HepG2 (cell line): ENCODE data around the gene STXBP4. TPM values are rescaled to one million over a fixed set of nuclear protein-coding genes. Genes with fewer than 3 reads are reported as not detected.

Experiments
- ATAC-seq: fragments of 200-7000 bp; cut with Tn5 transposase; 3 replicates; pipeline ENCODE4 v1.9.1; 2020; ENCODE audit warnings: mild to moderate bottlenecking, moderate library complexity
- BruUV-seq: library from RNA; stranded (reverse); fragments of 400-500 nt; replicated peaks from 2 replicates; lab custom pipeline; 2021; lab: Mats Ljungman, UMichigan
- CTCF ChIA-PET: fragments of 300-600 bp; formaldehyde crosslinking; extraction: SDS; loops from one replicate; lab custom pipeline; 2021; ENCODE audit warnings: low total read pairs, inconsistent platforms, low intra/inter-chr PET ratio; lab: Yijun Ruan, JAX
- POLR2A ChIA-PET: fragments of 350-600 bp; sonication (Branson Sonifier 250); formaldehyde crosslinking; loops from one replicate; lab custom pipeline; 2020; ENCODE audit warnings: antibody characterized with exemption, inconsistent platforms; lab: Yijun Ruan, JAX
- DNase-seq: peaks from one replicate; pipeline ENCODE4 v3.0.0-alpha.2; 2015; ENCODE audit warnings: low spot score
- FAIRE-seq: peaks from 3 replicates; lab custom pipeline; 2011; peaks lifted over from hg19 to GRCh38; lab: Jason Lieb, UNC
- H2AFZ ChIP-seq: one replicate; pipeline ENCODE4 v1.6.1; 2011; ENCODE audit warnings: low read length, inconsistent platforms
- H3K27ac ChIP-seq: fragments of 300-600 bp; 3 replicates; pipeline ENCODE4 v1.8.0; 2011; ENCODE audit warnings: mixed run types, mild to moderate bottlenecking, mixed read lengths, low read length, inconsistent platforms; ENCODE audit not compliant: insufficient read depth; ENCODE audit errors: extremely low read length
- H3K27me3 ChIP-seq, 2 experiments: fragments of 200-600 bp in 1 of 2; 2 replicates in 1 of 2; 3 replicates in 1 of 2; pipeline versions ENCODE4 v1.6.0 to v1.8.0; 2011; ENCODE audit warnings: low read length in 2 of 2, mild to moderate bottlenecking in 2 of 2, moderate library complexity in 2 of 2, inconsistent platforms in 1 of 2; ENCODE audit not compliant: insufficient read depth in 2 of 2, control insufficient read depth in 1 of 2
- H3K36me3 ChIP-seq, 2 experiments: fragments of 200-600 bp in 1 of 2; replicated peaks in 1 of 2; 2 replicates in 1 of 2; 3 replicates in 1 of 2; pipeline versions ENCODE4 v1.5.1 to v1.8.0; 2011; ENCODE audit warnings: low read length in 2 of 2, inconsistent platforms in 1 of 2; ENCODE audit not compliant: insufficient read depth in 2 of 2, control insufficient read depth in 1 of 2
- H3K4me1 ChIP-seq: 2 replicates; pipeline ENCODE4 v1.5.1; 2012; ENCODE audit warnings: low read length, inconsistent platforms; ENCODE audit not compliant: insufficient read depth
- H3K4me2 ChIP-seq: 2 replicates; pipeline ENCODE4 v1.6.0; 2011; ENCODE audit warnings: low read depth, low read length, inconsistent platforms
- H3K4me3 ChIP-seq, 3 experiments: fragments of 200-600 bp in 1 of 3; sonication (generic), shearing (Covaris generic) in 1 of 3; replicated peaks in 1 of 3; 2 replicates each; pipeline ENCODE4 v1.5.1; 2011 to 2016; ENCODE audit warnings: low read length in 3 of 3, inconsistent platforms in 2 of 3, low read depth in 2 of 3, mild to moderate bottlenecking in 2 of 3, control low read depth in 1 of 3, mixed read lengths in 1 of 3; ENCODE audit not compliant: insufficient read depth in 1 of 3
- H3K79me2 ChIP-seq: one replicate; pipeline ENCODE4 v1.6.1; 2011; ENCODE audit warnings: low read length, inconsistent platforms; ENCODE audit not compliant: insufficient read depth
- H3K9ac ChIP-seq: 2 replicates; pipeline ENCODE4 v1.6.0; 2011; ENCODE audit warnings: mild to moderate bottlenecking, low read depth, low read length, inconsistent platforms; ENCODE audit not compliant: insufficient read depth
- H3K9me3 ChIP-seq: 2 replicates; pipeline ENCODE4 v1.5.1; 2012; ENCODE audit warnings: mild to moderate bottlenecking, low read length
- H4K20me1 ChIP-seq: 2 replicates; pipeline ENCODE4 v1.6.0; 2011; ENCODE audit warnings: inconsistent platforms, mild to moderate bottlenecking, low read length, moderate library complexity; ENCODE audit not compliant: insufficient read depth
- CREM ChIP-seq, 2 experiments: sonication (generic) in 1 of 2; formaldehyde crosslinking in 1 of 2; IDR thresholded peaks; 2 replicates each; pipeline versions ENCODE4 v1.4.0 to v1.6.1; 2016 to 2020; ENCODE audit warnings: antibody characterized with exemption in 1 of 2, mild to moderate bottlenecking in 1 of 2, missing genetic modification reagents in 1 of 2
- HNF4G ChIP-seq, 2 experiments: sonication (generic) in 1 of 2; formaldehyde crosslinking in 1 of 2; IDR thresholded peaks; 2 replicates each; pipeline versions ENCODE4 v1.4.0 to v1.6.1; 2011 to 2020; ENCODE audit warnings: borderline replicate concordance in 2 of 2, low read depth in 2 of 2, mild to moderate bottlenecking in 2 of 2, low read length in 1 of 2, missing genetic modification reagents in 1 of 2, moderate library complexity in 1 of 2
- MATR3 ChIP-seq: sonication (generic); formaldehyde crosslinking; IDR thresholded peaks from 2 replicates; pipeline ENCODE4 v1.4.0; 2020; ENCODE audit warnings: missing genetic modification reagents
- SRSF1 ChIP-seq: fragments of 200-400 bp; formaldehyde crosslinking; optimal IDR thresholded peaks from 2 replicates; pipeline ENCODE3; 2017; ENCODE audit warnings: mild to moderate bottlenecking, low read depth, low read length, moderate library complexity
- ZFP36L1 ChIP-seq: sonication (generic); formaldehyde crosslinking; IDR thresholded peaks from 2 replicates; pipeline ENCODE4 v1.8.0; 2022; ENCODE audit warnings: mild to moderate bottlenecking, missing genetic modification reagents, moderate library complexity
- ZNF225 ChIP-seq: sonication (generic); formaldehyde crosslinking; IDR thresholded peaks from 2 replicates; pipeline ENCODE4 v1.4.0; 2020; ENCODE audit warnings: mild to moderate bottlenecking, missing genetic modification reagents
- WGBS: methylation state at CpG from one replicate; pipeline ENCODE4 v1.1.6; 2017; ENCODE audit warnings: low lambda C conversion rate; 5-methylcytosine and 5-hydroxymethylcytosine counted together
- in situ Hi-C: cut with HindIII; loops from 2 replicates; pipeline ENCODE4 v1.10.0; 2017; ENCODE audit warnings: low pct_unique_long_range_greater_than_20kb; ENCODE audit not compliant: extremely low pct_ligation_motif_present
- intact Hi-C: fragments of 100-400 bp; cut with micrococcal nuclease; formaldehyde crosslinking; loops from one replicate; pipeline ENCODE4 v1.10.0; 2022; ENCODE audit not compliant: unreplicated experiment
- polyA plus RNA-seq, 8 experiments: library from polyadenylated mRNA; depleted of rRNA in 3 of 8; stranded (reverse) in 7 of 8; unstranded in 1 of 8; fragments of >200 nt; fragmentation: Illumina TruSeq in 4 of 8; extraction: Trizol in 4 of 8; gene quantifications; 2 replicates each; pipeline versions ENCODE4 v1.2.1 to v1.2.3, GENCODE V29; 2011 to 2016; ENCODE audit warnings: low read depth in 4 of 8, missing spikeins in 1 of 8, mixed read lengths in 1 of 8; ENCODE audit not compliant: insufficient read depth in 1 of 8
- total RNA-seq, 5 experiments: library from RNA; depleted of rRNA; stranded (reverse); fragments of >200 nt; fragmentation: Illumina TruSeq; extraction: Trizol; gene quantifications; 2 replicates each; pipeline ENCODE4 v1.2.3, GENCODE V29; 2016; ENCODE audit warnings: low read depth in 1 of 5
- TF ChIP-seq, protein P1 (sequence below): sonication (generic); formaldehyde crosslinking; IDR thresholded peaks from 2 replicates; pipeline ENCODE4 v1.8.0; 2022; ENCODE audit warnings: mild to moderate bottlenecking, missing genetic modification reagents

Gene STXBP4
- total and polyA plus RNA-seq, 2 of the 13 experiments (the other 11 are each of a cell fraction or from before 2014, with no cell fraction given) = 8.5 to 36.1 TPM

- H3K27me3 ChIP-seq = no peaks in the 10 kb centered on the region
- CTCF ChIA-PET = no interaction called here
- DNase-seq = no peak
- peaks cover 14% of the 10 kb centered on the region for H3K4me1 ChIP-seq
- H2AFZ ChIP-seq = no peak overlapping the region
- H3K36me3 ChIP-seq = peaks cover 5 to 15% of the 10 kb centered on the region in 2 experiments; a peak in 4 of 5 replicates
- no peak overlapping the region for H3K27ac ChIP-seq
- WGBS = 94% methylated on average over 2 of the region's 2 CpGs
- in situ Hi-C loops = no loop called here
- TF ChIP-seq ZFP36L1 (CRISPR knock-in tag) = no peak
- TF ChIP-seq, all 625 proteins: peak for 0
- H3K9me3 ChIP-seq = no peaks in the 10 kb centered on the region
- BruUV-seq = no TSS peak
- intact Hi-C loops = loop anchor here (5.0 kb wide), 1 partner anchor 198 kb away; no protein-coding TSS in a partner anchor
- FAIRE-seq = no peak
- no peaks in the 10 kb centered on the region for H3K79me2 ChIP-seq
- POLR2A ChIA-PET = no interaction called here
- H3K4me3 ChIP-seq = no peak overlapping the region
- no peaks in the 10 kb centered on the region for H4K20me1 ChIP-seq
- no peak for ATAC-seq
- H3K4me2 ChIP-seq = no peak overlapping the region
- H3K9ac ChIP-seq = no peak overlapping the region
Measured at GRCh38 chr17:55159251-55159650, 190.7 kb downstream of the STXBP4 start.

- no peak overlapping the region for H3K27ac ChIP-seq
- peaks cover 14% of the 10 kb centered on the region for H3K4me1 ChIP-seq
- DNase-seq = no peak
- BruUV-seq = no TSS peak
- H4K20me1 ChIP-seq = no peaks in the 10 kb centered on the region
- no peak for ATAC-seq
- no peak overlapping the region for H3K4me2 ChIP-seq
- H3K9ac ChIP-seq = no peak overlapping the region
- no peaks in the 10 kb centered on the region for H3K9me3 ChIP-seq
- CTCF ChIA-PET = no interaction called here
- H3K27me3 ChIP-seq = no peaks in the 10 kb centered on the region
- no peak overlapping the region for H2AFZ ChIP-seq
- WGBS = 98% methylated on average over 7 of the region's 7 CpGs
- POLR2A ChIA-PET = no interaction called here
- no peak for FAIRE-seq
- in situ Hi-C loops = no loop called here
- peaks cover 5 to 15% of the 10 kb centered on the region in 2 experiments; a peak in 4 of 5 replicates for H3K36me3 ChIP-seq
- H3K4me3 ChIP-seq = no peak overlapping the region
- intact Hi-C loops = no loop called here
- no peaks in the 10 kb centered on the region for H3K79me2 ChIP-seq
- TF ChIP-seq, protein P1, sequence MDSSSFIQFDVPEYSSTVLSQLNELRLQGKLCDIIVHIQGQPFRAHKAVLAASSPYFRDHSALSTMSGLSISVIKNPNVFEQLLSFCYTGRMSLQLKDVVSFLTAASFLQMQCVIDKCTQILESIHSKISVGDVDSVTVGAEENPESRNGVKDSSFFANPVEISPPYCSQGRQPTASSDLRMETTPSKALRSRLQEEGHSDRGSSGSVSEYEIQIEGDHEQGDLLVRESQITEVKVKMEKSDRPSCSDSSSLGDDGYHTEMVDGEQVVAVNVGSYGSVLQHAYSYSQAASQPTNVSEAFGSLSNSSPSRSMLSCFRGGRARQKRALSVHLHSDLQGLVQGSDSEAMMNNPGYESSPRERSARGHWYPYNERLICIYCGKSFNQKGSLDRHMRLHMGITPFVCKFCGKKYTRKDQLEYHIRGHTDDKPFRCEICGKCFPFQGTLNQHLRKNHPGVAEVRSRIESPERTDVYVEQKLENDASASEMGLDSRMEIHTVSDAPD = no peak
- no peak for TF ChIP-seq ZNF225 (CRISPR knock-in tag)
- TF ChIP-seq MATR3 (CRISPR knock-in tag) = no peak
- no peak for TF ChIP-seq CREM (IDR thresholded peaks at IDR 0.05)
- no peak for TF ChIP-seq CREM (CRISPR knock-in tag; IDR thresholded peaks at IDR 0.05)
- TF ChIP-seq HNF4G (IDR thresholded peaks at IDR 0.05; ENCODE audit: borderline replicate concordance, low read depth, low read length) = no peak
- no peak for TF ChIP-seq HNF4G (CRISPR knock-in tag; IDR thresholded peaks at IDR 0.05; ENCODE audit: borderline replicate concordance, low read depth)
- no peak for TF ChIP-seq SRSF1
Measured at GRCh38 chr17:55160501-55160900, 191.9 kb downstream of the STXBP4 start.
